CD14-positive monocyte (primary cell): Measurements from ENCODE around the gene TIAM2. TPM values are rescaled to one million over a fixed set of nuclear protein-coding genes. Genes with fewer than 3 reads are reported as not detected.
A peak's percentile ranks its signal among the peaks of the same experiment; 100 is the strongest.

Experiments
- DNase-seq, 3 donors: peaks; one replicate each; pipeline ENCODE4 v3.0.0-alpha.2; 2011 to 2022
- H2AFZ ChIP-seq: 2 replicates; pipeline ENCODE4 v1.6.0; 2012; ENCODE audit warnings: mild to moderate bottlenecking, low read depth, low read length, inconsistent platforms; ENCODE audit not compliant: insufficient read depth, poor library complexity, severe bottlenecking
- H3K27ac ChIP-seq, 2 donors: 1 replicate in 1 of 2; 2 replicates in 1 of 2; pipeline ENCODE4 v1.5.1; 2012 to 2013; ENCODE audit warnings: low read length in 2 of 2, control low read depth in 1 of 2, inconsistent platforms in 1 of 2, low read depth in 1 of 2, mild to moderate bottlenecking in 1 of 2
- H3K27me3 ChIP-seq, 2 donors: one replicate each; pipeline versions ENCODE4 v1.6.0 to v1.6.1; 2011 to 2013; ENCODE audit warnings: low read length in 2 of 2; ENCODE audit not compliant: control insufficient read depth in 2 of 2, insufficient read depth in 2 of 2
- H3K36me3 ChIP-seq, 2 donors: replicated peaks in 1 of 2; 1 replicate in 1 of 2; 2 replicates in 1 of 2; pipeline versions ENCODE4 v1.5.1 to v1.6.1; 2012 to 2013; ENCODE audit warnings: low read length in 2 of 2, control low read depth in 1 of 2, inconsistent platforms in 1 of 2, mild to moderate bottlenecking in 1 of 2; ENCODE audit not compliant: insufficient read depth in 2 of 2, control insufficient read depth in 1 of 2
- H3K4me1 ChIP-seq, 2 donors: 1 replicate in 1 of 2; 2 replicates in 1 of 2; pipeline versions ENCODE4 v1.5.1 to v1.6.1; 2012 to 2013; ENCODE audit warnings: low read length in 2 of 2, control low read depth in 1 of 2, inconsistent platforms in 1 of 2, mild to moderate bottlenecking in 1 of 2, moderate library complexity in 1 of 2; ENCODE audit not compliant: insufficient read depth in 2 of 2, control insufficient read depth in 1 of 2
- H3K4me2 ChIP-seq: replicated peaks from 2 replicates; pipeline ENCODE3; 2012; ENCODE audit warnings: low read length, moderate library complexity, mild to moderate bottlenecking; ENCODE audit not compliant: poor library complexity, severe bottlenecking; ENCODE audit errors: extremely low read depth
- H3K4me3 ChIP-seq, 3 experiments: fragments of 200-600 bp in 1 of 3; sonication (generic) in 1 of 3; replicated peaks in 1 of 3; 1 replicate in 2 of 3; 2 replicates in 1 of 3; pipeline ENCODE4 v1.5.1; 2011 to 2013; ENCODE audit warnings: low read length in 3 of 3, mild to moderate bottlenecking in 3 of 3, control low read depth in 2 of 3, low read depth in 2 of 3, inconsistent platforms in 1 of 3, moderate library complexity in 1 of 3
- H3K79me2 ChIP-seq: 2 replicates; pipeline ENCODE4 v1.6.0; 2012; ENCODE audit warnings: mild to moderate bottlenecking, control low read depth, inconsistent platforms, low read length, moderate library complexity; ENCODE audit not compliant: insufficient read depth
- H3K9ac ChIP-seq: 2 replicates; pipeline ENCODE4 v1.6.0; 2017; ENCODE audit warnings: low read length, mild to moderate bottlenecking; ENCODE audit not compliant: insufficient read depth, poor library complexity, severe bottlenecking
- H3K9me3 ChIP-seq, 2 donors: replicated peaks in 1 of 2; 1 replicate in 1 of 2; 2 replicates in 1 of 2; pipeline versions ENCODE4 v1.5.1 to v1.6.1; 2012 to 2013; ENCODE audit warnings: low read length in 2 of 2, control low read depth in 1 of 2; ENCODE audit not compliant: control insufficient read depth in 1 of 2, insufficient read depth in 1 of 2
- H4K20me1 ChIP-seq: 2 replicates; pipeline ENCODE4 v1.6.0; 2012; ENCODE audit warnings: mild to moderate bottlenecking, low read length, control low read depth, moderate library complexity; ENCODE audit not compliant: insufficient read depth
- H3K27ac Mint-ChIP-seq, 7 donors: one replicate each; pipeline ENCODE4 v1.8.0; 2020; ENCODE audit warnings: mild to moderate bottlenecking in 7 of 7, mixed read lengths in 7 of 7, moderate library complexity in 6 of 7, inconsistent platforms in 2 of 7
- H3K27me3 Mint-ChIP-seq, 3 donors: one replicate each; pipeline ENCODE4 v1.8.0; 2021 to 2022; ENCODE audit warnings: low read depth in 3 of 3, mild to moderate bottlenecking in 3 of 3, mixed read lengths in 3 of 3, moderate library complexity in 3 of 3, inconsistent platforms in 1 of 3
- H3K36me3 Mint-ChIP-seq, 2 donors: one replicate each; pipeline ENCODE4 v1.8.0; 2020; ENCODE audit warnings: mixed read lengths in 2 of 2, inconsistent platforms in 1 of 2, mild to moderate bottlenecking in 1 of 2
- H3K4me1 Mint-ChIP-seq: one replicate; pipeline ENCODE4 v1.8.0; 2020; ENCODE audit warnings: mild to moderate bottlenecking, mixed read lengths
- H3K4me3 Mint-ChIP-seq, 2 donors: one replicate each; pipeline ENCODE4 v1.8.0; 2020; ENCODE audit warnings: mild to moderate bottlenecking in 2 of 2, mixed read lengths in 2 of 2, moderate library complexity in 1 of 2
- H3K9me3 Mint-ChIP-seq, 7 donors: one replicate each; pipeline ENCODE4 v1.8.0; 2020 to 2022; ENCODE audit warnings: mixed read lengths in 7 of 7, mild to moderate bottlenecking in 6 of 7, moderate library complexity in 6 of 7, inconsistent platforms in 2 of 7
- CTCF ChIP-seq: fragments of 200-600 bp; IDR thresholded peaks from one replicate; pipeline ENCODE4 v1.8.0; 2022; ENCODE audit warnings: antibody characterized with exemption, mild to moderate bottlenecking
- WGBS: methylation state at CpG from one replicate; pipeline ENCODE4 v1.1.5; 2013; ENCODE audit warnings: missing lambda C conversion rate; ENCODE audit not compliant: insufficient coverage; 5-methylcytosine and 5-hydroxymethylcytosine counted together
- intact Hi-C, 2 donors: fragments of 100-400 bp; cut with micrococcal nuclease; formaldehyde crosslinking; loops; one replicate each; pipeline versions ENCODE4 v1.15.0 to v1.15.1; 2023
- polyA plus RNA-seq, 3 donors: library from polyadenylated mRNA; depleted of rRNA in 1 of 3; unstranded in 2 of 3; stranded (reverse) in 1 of 3; fragments of 300-500 nt in 2 of 3; fragments of >200 nt in 1 of 3; fragmentation: Illumina TruSeq in 2 of 3; gene quantifications; 1 replicate in 2 of 3; 2 replicates in 1 of 3; pipeline ENCODE4 v1.2.3, GENCODE V29; 2012 to 2021

Gene TIAM2
- polyA plus RNA-seq, 3 donors: 0.25 to 4.2 (median 0.67) TPM

DNA sequence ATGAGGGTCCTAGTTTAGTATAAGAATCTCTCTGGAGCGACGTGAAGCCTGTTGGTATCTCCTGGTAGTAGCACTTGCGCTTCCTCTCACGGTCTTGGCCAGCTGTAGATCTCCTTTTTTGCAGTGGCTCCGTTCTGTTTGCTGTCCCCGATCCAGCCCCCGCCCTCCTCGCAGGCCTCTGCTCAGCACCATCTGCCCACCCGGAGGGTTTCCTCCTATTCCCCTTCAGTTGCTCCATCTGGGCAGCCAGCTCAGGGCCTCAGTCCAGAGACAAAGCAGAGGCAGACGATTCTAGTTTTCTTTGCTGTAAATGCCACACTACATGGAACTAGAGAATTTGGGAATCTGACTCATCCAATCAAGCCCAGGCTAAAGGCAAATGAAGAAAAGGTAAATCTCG lies 126.6 kb downstream of the TIAM2 start:
- intact Hi-C loops: no loop called here
- peak overlapping the region; percentile 11 for H2AFZ ChIP-seq
- H3K9ac ChIP-seq: no peak overlapping the region
- no peaks in the 10 kb centered on the region for H3K36me3 ChIP-seq
- H3K36me3 Mint-ChIP-seq: no peaks in the 10 kb centered on the region
- no peaks in the 10 kb centered on the region for H4K20me1 ChIP-seq
- H3K9me3 Mint-ChIP-seq: peaks cover 0 to 1% (median 0%) of the 10 kb centered on the region in 7 donors
- H3K4me3 ChIP-seq: no peak overlapping the region
- peaks cover 11% of the 10 kb centered on the region for H3K4me1 Mint-ChIP-seq
- no peaks in the 10 kb centered on the region for H3K79me2 ChIP-seq
- no peak overlapping the region for H3K27ac Mint-ChIP-seq
- peak overlapping the region in 1 of 2 donors; percentile 40 for H3K4me3 Mint-ChIP-seq
- H3K27me3 Mint-ChIP-seq: peaks cover 2 to 4% (median 4%) of the 10 kb centered on the region in 3 donors
- H3K9me3 ChIP-seq: no peaks in the 10 kb centered on the region
- TF ChIP-seq CTCF: no peak
- no peaks in the 10 kb centered on the region for H3K4me1 ChIP-seq
- no peaks in the 10 kb centered on the region for H3K27me3 ChIP-seq
- no peak for DNase-seq
- WGBS: 16% methylated on average over 9 of the region's 11 CpGs
- H3K4me2 ChIP-seq: no peak overlapping the region
- H3K27ac ChIP-seq: no peak overlapping the region

DNA sequence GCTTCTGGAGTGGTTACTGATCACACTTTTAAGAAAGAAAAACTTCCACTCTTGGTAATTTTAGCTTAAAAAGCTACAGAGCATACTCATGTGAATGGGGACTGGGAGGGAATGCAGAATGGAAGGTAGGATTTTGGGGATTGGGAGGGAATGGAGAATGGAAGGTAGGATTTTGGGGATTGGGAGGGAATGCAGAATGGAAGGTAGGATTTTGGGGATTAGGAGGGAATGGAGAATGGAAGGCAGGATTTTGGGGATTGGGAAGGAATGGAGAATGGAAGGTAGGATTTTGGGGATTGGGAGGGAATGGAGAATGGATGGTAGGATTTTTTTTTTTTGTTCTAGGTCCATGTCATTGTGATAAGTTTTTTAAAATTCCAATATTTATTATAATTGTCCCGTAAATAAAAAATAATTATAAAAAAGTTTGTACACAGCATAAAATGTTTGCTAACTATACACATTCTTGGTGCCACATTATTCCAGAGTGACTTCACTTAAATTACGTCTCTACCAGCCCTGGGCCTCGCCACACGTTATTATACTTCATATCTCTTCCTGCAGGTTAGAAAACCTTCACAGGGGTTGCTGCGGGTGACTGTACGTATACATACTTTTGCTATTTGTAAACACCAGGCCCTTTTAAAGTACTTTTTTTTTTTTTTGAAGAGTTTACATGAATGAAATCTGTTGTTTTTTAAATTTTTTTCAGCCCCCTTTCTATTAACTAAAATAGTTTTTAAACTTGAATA lies 127.3 kb downstream of the TIAM2 start:
- Histone ChIP-seq H4K20me1 (no peaks in the 10 kb centered on the region), H3K4me1 (no peaks in the 10 kb centered on the region), H3K36me3 (no peaks in the 10 kb centered on the region), H2AFZ (no peak overlapping the region), H3K27ac (no peak overlapping the region), H3K4me2 (no peak overlapping the region), H3K79me2 (no peaks in the 10 kb centered on the region), H3K9ac (no peak overlapping the region), H3K9me3 (no peaks in the 10 kb centered on the region), H3K4me3 (no peak overlapping the region), H3K27me3 (no peaks in the 10 kb centered on the region)
- Mint-ChIP-seq H3K27me3 (peaks cover 2 to 4% (median 4%) of the 10 kb centered on the region in 3 donors), H3K9me3 (peaks cover 0 to 1% (median 0%) of the 10 kb centered on the region in 7 donors), H3K4me3 (no peak overlapping the region), H3K27ac (no peak overlapping the region), H3K36me3 (no peaks in the 10 kb centered on the region), H3K4me1 (peaks cover 11% of the 10 kb centered on the region)
- WGBS: no CpG with 5 or more reads among the region's 6 CpGs
- DNase-seq: no peak
- TF ChIP-seq CTCF: no peak
- intact Hi-C loops: no loop called here
